Tibial nerve (tissue), 4 donors: Measurements from ENCODE around the gene AKR1A1. TPM values are rescaled to one million over a fixed set of nuclear protein-coding genes. Genes with fewer than 3 reads are reported as not detected.
"Not testable (repeated sequence)": the region's sequence is repeated elsewhere in the genome, so short reads cannot be mapped to it uniquely, and the experiment has no call there.

ENCODE experiments used
- DNase-seq, 2 donors: peaks; one replicate each; pipeline ENCODE4 v3.0.0-alpha.2; 2019; ENCODE audit warnings: low spot score in 2 of 2
- H3K27ac ChIP-seq, 4 donors: fragments of 200-600 bp; sonication (generic) in 3 of 4; one replicate each; pipeline ENCODE4 v1.5.1; 2017 to 2019; ENCODE audit warnings: mild to moderate bottlenecking in 1 of 4
- H3K27me3 ChIP-seq, 2 donors: fragments of 200-600 bp; sonication (generic) in 1 of 2; one replicate each; pipeline versions ENCODE4 v1.5.1 to v1.6.0; 2017 to 2019
- H3K36me3 ChIP-seq, 3 donors: fragments of 200-600 bp; sonication (generic); one replicate each; pipeline ENCODE4 v1.5.1; 2018 to 2019
- H3K4me1 ChIP-seq, 4 donors: fragments of 200-600 bp; sonication (generic) in 3 of 4; one replicate each; pipeline ENCODE4 v1.5.1; 2017 to 2019
- H3K4me3 ChIP-seq, 4 donors: fragments of 200-600 bp; sonication (generic) in 3 of 4; one replicate each; pipeline ENCODE4 v1.5.1; 2017 to 2019; ENCODE audit warnings: mild to moderate bottlenecking in 1 of 4, moderate library complexity in 1 of 4
- H3K9me3 ChIP-seq, 4 donors: fragments of 200-600 bp; sonication (generic) in 3 of 4; one replicate each; pipeline ENCODE4 v1.5.1; 2017 to 2019
- EP300 ChIP-seq, 2 donors: sonication (generic); formaldehyde crosslinking; IDR thresholded peaks; one replicate each; pipeline ENCODE4 v1.6.1; 2017; ENCODE audit warnings: antibody characterized with exemption in 2 of 2, mild to moderate bottlenecking in 1 of 2
- POLR2A ChIP-seq, 2 donors: fragments of 450-650 bp; IDR thresholded peaks; one replicate each; pipeline ENCODE4 v1.6.1; 2017; ENCODE audit warnings: antibody characterized with exemption in 2 of 2, mild to moderate bottlenecking in 2 of 2, moderate library complexity in 2 of 2
- WGBS, 2 donors: methylation state at CpG; one replicate each; pipeline ENCODE4 v1.1.5; 2018; 5-methylcytosine and 5-hydroxymethylcytosine counted together
- total RNA-seq, 4 donors: library from RNA; depleted of rRNA; stranded (reverse); fragments of >200 nt; gene quantifications; one replicate each; pipeline ENCODE4 v1.1.0, GENCODE V29; 2016
- TF ChIP-seq, protein P1 (sequence below), 5 experiments: fragments of 200-600 bp in 3 of 5; fragments of 450-650 bp in 2 of 5; sonication (generic) in 3 of 5; IDR thresholded peaks; one replicate each; pipeline ENCODE4 v1.5.1; 2016 to 2019; ENCODE audit warnings: antibody characterized with exemption in 5 of 5, mild to moderate bottlenecking in 3 of 5, moderate library complexity in 2 of 5

Gene AKR1A1
- total RNA-seq, 4 donors from 2014 or later, result 53.1 to 69.5 (median 63.5) TPM

DNA sequence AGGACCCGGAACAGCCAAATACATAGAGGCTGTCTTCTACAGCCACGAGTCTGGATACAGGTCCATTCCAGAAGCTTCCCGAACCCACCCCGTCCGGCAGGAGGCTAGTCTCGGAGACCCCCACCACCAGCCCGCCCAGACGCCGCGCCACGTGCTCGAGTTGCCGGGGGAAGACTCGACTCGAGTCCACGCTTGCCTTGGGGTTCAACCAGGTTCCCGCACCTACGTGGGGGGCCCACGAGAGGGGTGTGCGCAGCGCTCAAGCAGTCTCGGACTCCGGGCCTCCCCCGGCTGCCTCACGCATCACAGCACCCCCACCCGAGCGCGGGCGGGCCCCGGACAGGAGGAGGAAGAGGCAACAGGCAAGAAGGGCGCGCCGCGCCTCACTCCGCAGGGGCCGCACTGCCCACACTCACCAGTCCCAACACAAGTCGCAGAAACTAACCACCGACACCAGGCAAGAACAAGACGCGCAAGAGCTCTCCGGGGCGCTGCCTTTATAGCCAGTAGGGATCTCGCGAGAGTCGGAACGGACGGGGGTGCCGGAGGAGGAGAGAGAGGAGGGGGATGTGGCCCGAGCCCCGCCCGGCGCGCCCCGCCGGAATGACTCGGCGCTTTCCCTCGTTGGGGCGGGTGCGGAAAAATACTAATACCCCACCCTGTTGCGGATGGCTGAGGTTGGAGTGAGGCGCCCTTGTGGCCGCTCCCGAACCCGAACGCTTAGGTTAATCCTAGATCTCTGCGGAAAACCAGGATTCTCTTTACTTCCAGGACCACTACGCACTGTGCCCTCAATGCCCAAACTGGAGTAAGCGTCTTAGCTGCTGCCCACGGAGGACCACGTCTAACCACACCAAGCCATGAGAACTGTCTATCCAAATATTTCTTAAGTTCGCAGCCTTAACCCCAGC is 29.0 kb upstream of the AKR1A1 start, which contains the start of gene PRDX1:
PRDX1 (minus strand) TSS at position 472 of the 911 bp plus-strand sequence. CDS start 2,841 bp downstream, outside the sequence.
- Histone ChIP-seq H3K36me3 (peaks cover 0 to 17% (median 0%) of the 10 kb centered on the region in 3 donors), H3K27ac (peak within 1 kb of the TSS; percentile 93 to 99 (median 96)), H3K27me3 (no peaks in the 10 kb centered on the region), H3K9me3 (no peaks in the 10 kb centered on the region), H3K4me3 (peak within 1 kb of the TSS; percentile 85 to 98 (median 96)), H3K4me1 (peaks cover 0 to 38% (median 15%) of the 10 kb centered on the region in 4 donors)
- TF ChIP-seq EP300 (IDR thresholded peaks at IDR 0.05), result peak; percentile 91 to 100
- peak; percentile 99 for TF ChIP-seq POLR2A (IDR thresholded peaks at IDR 0.05)
- TF ChIP-seq, protein P1, sequence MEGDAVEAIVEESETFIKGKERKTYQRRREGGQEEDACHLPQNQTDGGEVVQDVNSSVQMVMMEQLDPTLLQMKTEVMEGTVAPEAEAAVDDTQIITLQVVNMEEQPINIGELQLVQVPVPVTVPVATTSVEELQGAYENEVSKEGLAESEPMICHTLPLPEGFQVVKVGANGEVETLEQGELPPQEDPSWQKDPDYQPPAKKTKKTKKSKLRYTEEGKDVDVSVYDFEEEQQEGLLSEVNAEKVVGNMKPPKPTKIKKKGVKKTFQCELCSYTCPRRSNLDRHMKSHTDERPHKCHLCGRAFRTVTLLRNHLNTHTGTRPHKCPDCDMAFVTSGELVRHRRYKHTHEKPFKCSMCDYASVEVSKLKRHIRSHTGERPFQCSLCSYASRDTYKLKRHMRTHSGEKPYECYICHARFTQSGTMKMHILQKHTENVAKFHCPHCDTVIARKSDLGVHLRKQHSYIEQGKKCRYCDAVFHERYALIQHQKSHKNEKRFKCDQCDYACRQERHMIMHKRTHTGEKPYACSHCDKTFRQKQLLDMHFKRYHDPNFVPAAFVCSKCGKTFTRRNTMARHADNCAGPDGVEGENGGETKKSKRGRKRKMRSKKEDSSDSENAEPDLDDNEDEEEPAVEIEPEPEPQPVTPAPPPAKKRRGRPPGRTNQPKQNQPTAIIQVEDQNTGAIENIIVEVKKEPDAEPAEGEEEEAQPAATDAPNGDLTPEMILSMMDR (IDR thresholded peaks at IDR 0.05), result peak in 3 of 5 experiments; percentile 11 to 66 (median 57)
- 1% methylated on average over 40 to 62 of the region's 72 CpGs for WGBS, 2 donors
- DNase-seq, result peak; percentile 95 to 99

DNA sequence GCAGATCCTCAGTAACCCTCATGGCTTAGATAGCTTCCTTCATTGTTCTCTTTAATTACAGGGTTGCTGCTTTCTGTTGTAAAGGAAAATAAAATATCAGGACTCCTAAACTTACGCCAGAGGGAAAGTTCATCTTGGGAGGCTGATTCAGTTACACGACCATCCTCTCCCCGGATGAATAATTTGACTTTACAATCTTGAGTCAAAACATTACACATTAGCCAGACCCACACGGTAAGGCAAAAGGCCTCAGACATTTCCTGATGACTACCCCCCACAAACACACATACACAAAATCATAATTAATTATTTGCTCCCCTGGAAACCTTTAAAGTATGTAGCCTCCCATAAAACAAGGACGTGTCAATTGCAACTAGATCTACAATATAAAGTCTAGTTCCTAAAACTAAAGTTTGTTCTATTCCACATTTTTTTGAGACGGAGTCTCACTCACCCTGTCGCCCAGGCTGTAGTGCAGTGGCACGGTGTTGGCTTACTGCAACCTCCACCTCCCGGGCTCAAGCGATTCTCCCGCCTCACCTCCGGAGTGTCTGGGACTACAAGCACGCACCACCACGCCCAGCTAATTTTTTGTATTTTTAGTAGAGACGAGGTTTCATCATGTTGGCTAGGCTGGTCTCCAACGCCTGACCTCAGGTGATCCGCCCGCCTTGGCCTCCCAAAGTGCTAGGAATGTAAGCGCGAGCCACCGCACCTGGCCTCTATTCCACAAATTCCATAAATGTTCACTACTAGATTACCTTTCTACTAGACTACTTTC is 28.1 kb upstream of the AKR1A1 start:
- peak overlapping the region; percentile 85 to 98 (median 96) for H3K4me3 ChIP-seq
- TF ChIP-seq EP300 (IDR thresholded peaks at IDR 0.05), result no peak
- WGBS, 2 donors, result 77 to 79% methylated on average over 21 of the region's 21 CpGs
- peaks cover 0 to 9% (median 0%) of the 10 kb centered on the region in 3 donors for H3K36me3 ChIP-seq
- no peaks in the 10 kb centered on the region for H3K9me3 ChIP-seq
- no peaks in the 10 kb centered on the region for H3K27me3 ChIP-seq
- peaks cover 0 to 31% (median 13%) of the 10 kb centered on the region in 4 donors for H3K4me1 ChIP-seq
- DNase-seq, result no peak
- H3K27ac ChIP-seq, result peak overlapping the region; percentile 93 to 99 (median 96)

DNA sequence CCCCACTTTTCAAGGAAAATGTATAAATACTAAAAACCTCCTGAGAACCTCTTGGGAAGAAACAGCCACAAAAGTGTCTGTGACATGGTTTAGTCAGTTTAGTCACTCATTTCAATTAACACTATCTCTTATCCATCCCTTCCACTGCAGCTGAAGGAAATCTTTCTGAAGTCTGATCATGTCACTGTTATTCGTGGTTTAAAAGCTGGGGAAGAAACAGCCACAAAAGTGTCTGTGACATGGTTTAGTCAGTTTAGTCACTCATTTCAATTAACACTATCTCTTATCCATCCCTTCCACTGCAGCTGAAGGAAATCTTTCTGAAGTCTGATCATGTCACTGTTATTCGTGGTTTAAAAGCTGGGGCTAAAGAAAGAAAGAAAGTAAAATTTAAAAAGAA is 27.1 kb upstream of the AKR1A1 start:
- 73 to 77% methylated on average over 2 of the region's 2 CpGs for WGBS, 2 donors
- not testable (repeated sequence) for H3K27me3 ChIP-seq, H3K4me3 ChIP-seq, H3K27ac ChIP-seq, DNase-seq, H3K36me3 ChIP-seq, H3K9me3 ChIP-seq
- peaks cover 0 to 24% (median 13%) of the 10 kb centered on the region in 4 donors for H3K4me1 ChIP-seq

DNA sequence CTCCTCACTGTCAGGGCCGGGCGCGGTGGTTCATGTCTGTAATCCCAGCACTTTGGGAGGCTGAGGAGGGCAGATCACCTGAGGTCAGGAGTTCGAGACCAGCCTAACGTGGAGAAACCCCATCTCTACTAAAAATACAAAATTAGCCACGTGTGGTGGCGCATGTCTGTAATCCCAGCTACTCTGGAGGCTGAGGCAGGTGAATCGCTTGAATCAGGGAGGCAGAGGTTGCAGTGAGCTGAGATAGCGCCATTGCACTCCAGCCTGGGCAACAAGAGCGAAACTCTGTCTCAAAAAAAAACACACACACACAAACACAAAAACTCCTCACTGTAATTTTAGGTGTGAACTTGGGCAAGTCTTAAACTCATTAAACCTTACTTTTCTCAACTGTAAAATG is 26.7 kb upstream of the AKR1A1 start:
- peaks cover 0 to 20% (median 9%) of the 10 kb centered on the region in 4 donors for H3K4me1 ChIP-seq
- not testable (repeated sequence) for H3K9me3 ChIP-seq, H3K4me3 ChIP-seq, DNase-seq, H3K36me3 ChIP-seq, H3K27ac ChIP-seq, H3K27me3 ChIP-seq
- 90 to 91% methylated on average over 10 of the region's 10 CpGs for WGBS, 2 donors

DNA sequence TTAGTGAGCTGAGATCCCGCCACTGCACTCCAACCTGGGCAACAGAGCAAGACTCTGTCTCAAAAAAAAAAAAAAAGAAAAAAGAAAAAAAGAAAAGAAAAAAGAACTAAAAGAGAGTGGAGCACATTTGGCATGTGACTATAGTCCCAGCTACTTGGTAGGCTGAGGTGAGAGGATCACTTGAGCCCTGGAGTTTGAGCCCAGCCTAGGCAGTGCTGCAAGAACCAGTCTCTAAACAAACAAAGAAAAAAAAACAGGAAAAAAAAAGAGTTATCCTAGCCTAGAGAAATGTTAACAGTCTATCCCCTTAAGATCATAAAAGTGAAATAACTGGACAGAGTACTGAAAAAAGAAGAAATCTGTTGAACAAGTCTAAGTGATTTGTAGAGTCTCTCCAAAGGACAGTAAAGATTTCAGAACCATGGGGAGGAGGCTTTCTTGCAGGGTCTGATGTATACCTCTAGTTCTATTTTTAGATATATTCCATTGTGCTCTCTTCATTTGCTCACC is 24.4 kb upstream of the AKR1A1 start:
- DNase-seq, result no peak
- Histone ChIP-seq H3K9me3 (no peaks in the 10 kb centered on the region), H3K4me3 (no peak overlapping the region), H3K27me3 (no peaks in the 10 kb centered on the region), H3K4me1 (peaks cover 0 to 5% (median 0%) of the 10 kb centered on the region in 4 donors), H3K27ac (no peak overlapping the region), H3K36me3 (no peaks in the 10 kb centered on the region)
- TF ChIP-seq POLR2A (IDR thresholded peaks at IDR 0.05) (no peak), EP300 (IDR thresholded peaks at IDR 0.05) (no peak)
- TF ChIP-seq, protein P1 (IDR thresholded peaks at IDR 0.05), result no peak
- 96 to 100% methylated on average over 1 of the region's 1 CpG for WGBS, 2 donors

DNA sequence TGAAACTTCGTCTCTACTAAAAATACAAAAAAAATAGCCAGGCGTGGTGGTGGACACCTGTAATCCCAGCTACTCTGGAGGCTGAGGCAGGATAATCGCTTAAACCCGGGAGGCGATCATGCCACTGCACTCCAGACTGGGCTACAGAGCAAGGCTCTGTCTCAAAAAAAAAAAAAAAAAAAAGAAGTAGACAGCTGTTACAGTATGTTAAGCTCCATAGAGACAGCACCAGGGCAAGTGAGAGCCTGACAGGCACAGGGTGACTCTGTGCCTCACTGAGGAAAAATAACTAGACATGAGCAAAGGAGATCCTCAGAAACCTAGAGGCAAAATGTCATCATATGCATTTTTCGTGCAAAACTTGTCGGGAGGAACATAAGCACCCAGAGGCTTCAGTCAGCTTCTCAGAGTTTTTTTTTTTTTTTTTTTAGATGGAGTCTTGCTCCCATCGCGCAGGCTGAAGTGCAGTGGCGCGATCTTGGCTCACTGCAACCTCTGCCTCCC is 19.9 kb upstream of the AKR1A1 start:
- Histone ChIP-seq H3K9me3 (no peaks in the 10 kb centered on the region), H3K4me1 (no peaks in the 10 kb centered on the region), H3K4me3 (no peak overlapping the region), H3K27ac (no peak overlapping the region), H3K27me3 (no peaks in the 10 kb centered on the region), H3K36me3 (no peaks in the 10 kb centered on the region)
- no peak for DNase-seq
- TF ChIP-seq EP300 (IDR thresholded peaks at IDR 0.05) (no peak), POLR2A (IDR thresholded peaks at IDR 0.05) (no peak)
- TF ChIP-seq, protein P1 (IDR thresholded peaks at IDR 0.05), result no peak
- 94% methylated on average over 11 of the region's 11 CpGs for WGBS, 2 donors
